ENCODE results near the gene SNRNP35.

DNA sequence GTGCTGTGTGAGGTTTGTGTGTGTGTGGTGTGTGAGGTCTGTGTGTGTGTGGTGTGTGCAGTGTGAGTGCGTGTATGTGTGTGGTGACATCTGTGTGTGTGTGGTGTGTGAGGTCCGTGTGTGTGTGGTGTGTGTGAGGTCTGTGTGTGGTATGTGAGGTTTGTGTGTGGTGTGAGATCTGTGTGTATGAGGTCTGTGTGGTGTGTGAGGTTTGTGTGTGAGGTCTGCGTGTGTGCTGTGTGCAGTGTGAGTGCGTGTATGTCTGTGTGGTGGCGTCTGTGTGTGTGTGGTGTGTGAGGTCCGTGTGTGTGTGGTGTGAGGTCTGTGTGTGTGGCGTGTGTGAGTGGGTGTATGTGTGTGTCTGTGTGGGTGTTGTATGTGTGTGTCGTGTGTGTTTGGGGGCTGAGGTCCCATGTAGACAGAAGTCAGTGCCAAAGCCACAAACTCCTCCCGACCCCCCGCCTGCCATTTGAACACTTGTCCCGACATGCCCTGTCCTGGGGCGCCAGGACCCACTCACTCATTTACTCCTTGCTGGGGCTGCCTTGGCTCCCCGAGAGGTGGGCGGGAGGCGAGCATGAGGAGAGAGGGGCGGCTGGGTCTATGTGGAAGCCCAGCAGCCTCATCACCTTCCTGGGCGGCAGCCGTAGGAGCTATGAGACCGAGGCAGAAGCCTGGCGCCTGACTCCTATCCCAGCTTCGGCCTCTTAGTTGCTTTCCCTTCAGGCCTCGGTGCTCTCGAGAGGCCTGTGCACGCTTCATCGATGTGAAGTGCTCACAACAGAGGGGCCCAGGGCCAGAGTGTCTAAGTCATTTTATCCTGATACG lies 55.1 kb downstream of the SNRNP35 start:
- no peak for TF ChIP-seq POLR2A (IDR thresholded peaks at IDR 0.05)
- TF ChIP-seq, protein P1, sequence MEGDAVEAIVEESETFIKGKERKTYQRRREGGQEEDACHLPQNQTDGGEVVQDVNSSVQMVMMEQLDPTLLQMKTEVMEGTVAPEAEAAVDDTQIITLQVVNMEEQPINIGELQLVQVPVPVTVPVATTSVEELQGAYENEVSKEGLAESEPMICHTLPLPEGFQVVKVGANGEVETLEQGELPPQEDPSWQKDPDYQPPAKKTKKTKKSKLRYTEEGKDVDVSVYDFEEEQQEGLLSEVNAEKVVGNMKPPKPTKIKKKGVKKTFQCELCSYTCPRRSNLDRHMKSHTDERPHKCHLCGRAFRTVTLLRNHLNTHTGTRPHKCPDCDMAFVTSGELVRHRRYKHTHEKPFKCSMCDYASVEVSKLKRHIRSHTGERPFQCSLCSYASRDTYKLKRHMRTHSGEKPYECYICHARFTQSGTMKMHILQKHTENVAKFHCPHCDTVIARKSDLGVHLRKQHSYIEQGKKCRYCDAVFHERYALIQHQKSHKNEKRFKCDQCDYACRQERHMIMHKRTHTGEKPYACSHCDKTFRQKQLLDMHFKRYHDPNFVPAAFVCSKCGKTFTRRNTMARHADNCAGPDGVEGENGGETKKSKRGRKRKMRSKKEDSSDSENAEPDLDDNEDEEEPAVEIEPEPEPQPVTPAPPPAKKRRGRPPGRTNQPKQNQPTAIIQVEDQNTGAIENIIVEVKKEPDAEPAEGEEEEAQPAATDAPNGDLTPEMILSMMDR (IDR thresholded peaks at IDR 0.05): no peak

All from breast epithelium (tissue), 3 donors.